Fibroblast of skin of abdomen (primary cell): ENCODE measurements around the gene PAK1IP1.
A peak's percentile ranks its signal among the peaks of the same experiment; 100 is the strongest.
"Not testable (repeated sequence)": the region's sequence is repeated elsewhere in the genome, so short reads cannot be mapped to it uniquely, and the experiment has no call there.

Source experiments
- DNase-seq: peaks from one replicate; pipeline ENCODE4 v3.0.0-alpha.2; 2013

The PAK1IP1 gene

DNA sequence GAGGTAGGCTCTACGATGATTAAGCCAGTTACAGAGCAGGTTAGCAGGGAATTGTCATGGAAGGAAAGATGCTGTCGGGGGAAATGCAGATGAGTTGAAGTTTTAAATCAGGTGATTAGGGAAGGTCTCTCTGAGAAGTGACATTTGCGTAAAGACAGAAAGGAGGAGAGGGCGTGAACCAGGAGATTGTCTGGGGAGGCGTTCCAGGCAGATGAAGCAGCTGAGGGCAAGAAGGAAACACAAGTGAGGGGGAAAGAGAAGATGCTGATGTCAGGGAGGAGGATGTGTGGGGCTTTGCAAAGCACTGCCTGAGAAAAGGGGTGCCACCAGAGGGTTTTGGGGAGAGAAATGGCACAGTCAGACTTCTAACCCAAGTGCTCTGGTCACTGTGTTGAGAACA lies 50.3 kb downstream of the PAK1IP1 start:
- no peak for DNase-seq

- no peak for DNase-seq
Observed at GRCh38 chr6:10746915-10747250, 52.1 kb downstream of the PAK1IP1 start.

GRCh38 chr6:10747251-10747972 lies 52.6 kb downstream of the PAK1IP1 start, which contains the start of gene TMEM14B:
Gene TMEM14B, plus strand, starts transcription at chr6:10747805. Its CDS starts 1,441 bp downstream, at chr6:10749246.
- DNase-seq = peak; percentile 96

- no peak for DNase-seq
Observed at GRCh38 chr6:10749734-10750133, 55.0 kb downstream of the PAK1IP1 start.

DNA sequence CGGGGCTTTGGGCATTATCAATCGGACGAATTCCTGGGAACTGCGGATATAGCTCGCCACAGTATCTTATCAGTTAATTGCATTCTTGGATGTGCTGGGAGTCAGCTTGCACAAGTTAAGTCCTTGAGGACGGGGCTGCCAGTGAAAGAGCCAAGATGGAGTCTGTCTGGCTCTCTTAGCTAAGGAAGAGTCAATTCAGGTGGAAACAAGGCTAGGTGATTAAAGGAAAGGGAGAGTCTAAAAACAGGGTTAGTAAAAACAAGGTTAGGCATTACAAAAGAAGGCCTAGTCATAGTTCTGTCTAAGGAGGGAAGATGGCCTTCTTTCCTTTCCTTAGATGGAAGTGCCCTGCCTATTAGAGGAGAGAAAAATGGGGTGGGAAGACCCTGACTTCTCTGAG lies 55.8 kb downstream of the PAK1IP1 start:
- DNase-seq = not testable (repeated sequence)

DNA sequence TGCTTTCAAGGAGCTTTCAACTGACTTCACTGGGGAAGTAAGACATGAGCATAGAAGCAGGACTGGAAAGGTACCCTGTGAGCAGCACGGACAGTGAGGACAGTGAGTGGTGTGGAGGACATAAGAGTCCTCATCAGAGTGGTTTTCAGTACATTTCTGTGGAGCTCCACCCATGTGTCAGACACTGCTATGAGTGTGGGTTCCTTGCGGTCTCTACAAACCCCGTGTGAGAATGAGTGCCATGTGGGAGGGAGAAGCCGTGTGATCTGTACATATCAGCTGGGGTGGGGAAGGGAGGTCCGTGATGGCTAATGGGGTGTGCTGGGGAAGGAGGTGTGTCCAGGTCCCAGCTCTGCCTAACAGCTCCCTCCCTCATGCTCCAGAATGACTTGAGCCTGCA lies 57.0 kb downstream of the PAK1IP1 start:
- DNase-seq = not testable (repeated sequence)

DNA sequence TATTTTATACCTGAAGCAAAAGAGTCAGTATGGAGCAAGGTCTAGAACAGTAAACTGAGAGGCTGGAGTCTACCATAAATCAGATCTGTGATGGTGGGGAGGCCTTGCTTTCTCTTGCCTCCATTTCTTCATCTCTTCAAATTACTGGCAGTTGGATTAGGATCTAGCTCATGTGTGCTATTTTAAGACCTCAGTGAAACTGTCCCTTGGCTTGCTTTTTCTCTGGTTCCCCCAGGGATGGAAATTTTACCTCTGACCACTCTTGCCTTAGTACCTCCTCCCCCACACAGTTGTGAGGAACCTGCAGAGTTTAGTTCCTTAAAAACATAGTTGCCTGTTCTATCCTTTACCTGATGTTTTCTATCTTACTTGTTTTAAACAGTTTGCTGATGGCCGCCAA lies 61.3 kb downstream of the PAK1IP1 start:
- DNase-seq = no peak
